GM15510 (cell line): ENCODE results near the gene SLIT1.

Experiments
- POLR2A ChIP-seq: IDR thresholded peaks from 3 replicates; pipeline ENCODE4 v1.6.1; 2011; ENCODE audit warnings: borderline replicate concordance; ENCODE audit not compliant: insufficient read length; ENCODE audit errors: extremely low read depth

The SLIT1 gene

DNA sequence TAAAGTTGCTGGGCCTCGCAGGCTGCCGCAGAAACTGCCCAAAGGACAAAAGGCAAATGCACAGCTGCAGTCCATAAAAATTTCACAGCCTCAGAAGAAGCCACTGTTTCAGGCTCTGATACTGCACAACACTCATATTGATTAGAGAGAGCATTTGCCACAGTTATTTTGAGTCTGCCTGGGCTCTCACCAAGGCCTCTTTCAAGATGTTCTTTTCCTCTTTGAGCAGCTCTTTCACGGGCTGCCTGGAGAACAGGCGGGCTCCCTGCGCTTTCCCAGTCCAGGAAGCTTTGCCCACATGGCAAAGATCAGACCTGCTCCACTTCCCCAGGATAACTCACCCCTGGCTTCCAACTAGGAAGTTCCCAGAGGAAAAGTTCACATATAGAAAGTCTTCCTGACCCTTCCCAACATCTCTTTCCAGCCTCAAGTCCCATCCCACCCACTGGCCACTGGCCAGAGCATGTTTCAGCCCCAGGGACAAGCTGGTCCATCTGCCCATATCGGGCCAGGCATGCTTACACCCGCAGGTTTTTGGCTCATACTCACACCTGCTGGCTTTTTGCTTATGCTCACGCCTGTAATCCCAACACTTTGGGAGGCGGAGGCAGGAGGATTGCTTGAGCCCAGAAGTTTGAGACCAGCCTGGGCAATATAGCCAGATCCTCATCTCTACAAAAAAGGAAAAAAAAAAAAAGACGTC is 3.3 kb downstream of the SLIT1 start:
- TF ChIP-seq POLR2A = no peak

DNA sequence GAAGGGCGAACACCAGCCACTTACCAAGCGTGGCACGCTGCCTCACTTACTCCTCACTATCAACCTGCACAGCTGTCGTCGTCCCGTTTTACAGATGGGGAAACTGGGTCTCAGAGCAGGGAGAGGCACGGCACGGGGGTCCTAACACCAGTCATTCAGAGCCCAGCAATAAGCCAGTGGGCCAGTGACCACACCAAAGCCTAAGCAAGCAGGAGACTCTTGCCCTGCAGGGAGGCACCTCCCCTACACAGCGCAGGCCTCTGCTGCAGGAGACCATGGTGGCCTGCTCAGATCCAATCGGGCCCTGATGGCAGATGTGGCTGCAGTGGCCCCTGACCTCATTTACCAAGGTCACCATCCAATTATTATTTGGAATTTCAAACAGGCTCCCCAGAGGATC is 4.8 kb downstream of the SLIT1 start:
- TF ChIP-seq POLR2A = no peak

DNA sequence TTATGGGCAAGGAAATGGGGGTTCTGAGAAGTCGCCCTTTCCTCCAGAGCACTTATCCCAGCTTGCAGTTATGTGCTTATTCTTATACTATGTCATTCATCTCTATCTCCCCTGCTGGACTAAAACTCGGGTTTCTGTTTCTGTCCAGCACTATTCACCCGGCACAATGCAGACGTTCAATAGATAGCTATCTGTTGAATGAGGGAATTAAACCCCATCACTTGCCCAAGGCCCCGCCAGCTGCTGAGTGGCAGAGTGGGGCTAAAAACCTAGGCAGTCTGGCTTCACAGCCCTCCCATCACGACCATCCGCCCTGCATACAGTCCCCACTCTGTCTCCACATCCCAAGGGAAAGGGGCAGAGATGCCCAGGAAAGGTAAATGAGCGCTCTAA is 5.4 kb downstream of the SLIT1 start:
- TF ChIP-seq POLR2A = no peak

DNA sequence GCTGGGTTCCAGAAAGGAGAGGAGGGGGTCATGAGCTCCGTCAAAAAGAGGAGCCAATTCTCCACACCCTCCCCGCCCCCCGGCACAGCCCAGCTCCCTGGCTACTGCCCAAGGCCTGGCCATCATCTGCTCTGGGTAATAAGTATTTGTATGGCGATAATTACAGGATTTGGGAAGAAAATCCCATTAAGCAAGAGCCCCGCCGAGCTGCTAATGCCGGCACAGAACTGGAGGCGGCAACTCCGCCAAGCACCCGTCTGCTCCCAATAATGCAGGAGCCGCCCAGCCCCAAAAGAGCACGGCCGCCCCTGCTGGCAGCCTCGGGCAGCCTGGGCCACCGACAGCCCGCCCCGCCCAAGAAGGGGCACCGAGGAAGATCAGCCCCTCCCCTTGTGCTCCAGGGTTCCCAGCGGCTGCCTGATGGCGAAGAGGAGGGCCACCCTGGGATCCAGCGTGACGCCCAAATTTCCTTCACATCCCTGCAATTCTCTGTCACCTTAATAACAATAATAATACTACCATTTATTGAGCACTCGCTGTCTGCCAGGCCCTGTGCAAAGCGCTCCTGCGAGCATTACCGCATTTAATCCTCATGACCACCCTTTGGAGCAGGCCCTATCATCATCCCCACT is 5.9 kb downstream of the SLIT1 start:
- TF ChIP-seq POLR2A = no peak

DNA sequence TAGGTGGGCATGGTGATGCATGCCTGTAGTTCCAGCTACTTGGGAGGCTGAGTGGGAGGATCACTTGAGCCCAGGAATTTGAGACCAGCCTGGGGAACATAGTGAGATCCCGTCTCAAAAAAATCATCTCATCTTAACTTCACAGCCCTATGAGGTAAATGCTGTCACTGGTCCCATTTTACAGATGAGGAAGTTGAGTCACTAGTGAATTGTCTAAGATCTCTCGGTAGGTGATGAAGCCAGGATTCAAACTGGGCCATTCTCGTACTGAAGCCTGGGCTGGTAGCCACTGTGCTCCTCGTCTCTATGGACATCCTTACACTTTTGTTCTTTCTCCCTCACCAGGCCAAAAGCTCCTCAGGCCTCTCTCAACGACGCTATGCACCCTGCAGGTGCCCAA is 6.4 kb downstream of the SLIT1 start:
- TF ChIP-seq POLR2A = no peak

DNA sequence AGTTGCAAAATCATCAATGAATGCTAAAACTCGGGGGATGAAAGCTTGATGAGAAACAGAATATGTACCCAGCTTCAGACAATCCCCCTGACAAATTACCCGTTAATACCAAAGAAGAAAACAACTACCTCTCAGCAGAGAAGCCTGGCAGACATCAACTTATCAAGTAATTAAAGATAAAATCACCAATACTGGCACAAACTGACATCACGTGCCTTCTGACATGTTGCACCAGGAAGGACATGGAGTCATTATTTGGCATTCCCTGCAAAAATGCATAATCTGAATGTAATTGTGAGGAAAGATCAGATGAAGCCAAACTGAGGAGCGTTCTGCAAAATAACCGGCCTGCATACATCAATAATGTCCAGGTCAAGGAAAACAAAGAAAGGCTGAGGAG is 7.7 kb downstream of the SLIT1 start:
- TF ChIP-seq POLR2A = no peak

DNA sequence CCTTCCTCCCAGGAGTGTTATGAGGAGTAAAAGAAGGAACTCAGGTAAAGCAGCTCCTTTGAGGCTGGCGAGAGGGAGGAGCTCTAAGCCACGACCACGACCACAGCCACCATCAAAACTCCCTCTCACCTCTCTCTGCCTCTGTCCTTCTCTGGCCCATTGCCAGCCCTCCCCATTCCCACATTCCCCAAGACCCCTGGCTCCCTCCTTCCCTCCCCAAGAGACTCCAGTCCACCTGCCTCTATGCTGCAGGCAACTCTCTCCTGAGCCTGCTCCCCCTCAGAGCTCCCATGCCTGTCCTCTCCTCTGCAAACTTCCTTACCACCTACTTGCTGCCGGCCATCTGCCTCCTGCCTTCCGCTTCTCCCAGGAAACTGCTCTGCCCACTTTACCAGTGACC is 9.5 kb downstream of the SLIT1 start:
- no peak for TF ChIP-seq POLR2A

DNA sequence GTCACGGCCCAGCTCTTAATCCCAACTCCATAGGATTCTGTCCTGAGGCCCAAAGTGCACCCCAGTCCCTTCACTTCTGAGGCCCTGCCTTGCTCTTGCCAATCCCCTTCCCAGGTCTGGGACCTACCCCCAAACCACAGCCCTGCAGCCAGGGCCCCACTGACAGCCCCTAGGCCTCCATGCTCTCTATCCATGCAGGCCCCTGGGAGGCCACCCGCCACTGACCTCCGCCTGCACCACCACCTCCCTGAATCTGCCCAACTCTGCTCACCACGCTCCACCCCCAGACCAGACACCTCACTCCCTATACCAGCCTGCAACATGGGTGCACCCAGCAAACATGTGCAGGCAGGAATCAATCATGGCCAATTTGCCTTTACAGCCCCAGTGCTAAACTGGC is 10.2 kb downstream of the SLIT1 start:
- no peak for TF ChIP-seq POLR2A

DNA sequence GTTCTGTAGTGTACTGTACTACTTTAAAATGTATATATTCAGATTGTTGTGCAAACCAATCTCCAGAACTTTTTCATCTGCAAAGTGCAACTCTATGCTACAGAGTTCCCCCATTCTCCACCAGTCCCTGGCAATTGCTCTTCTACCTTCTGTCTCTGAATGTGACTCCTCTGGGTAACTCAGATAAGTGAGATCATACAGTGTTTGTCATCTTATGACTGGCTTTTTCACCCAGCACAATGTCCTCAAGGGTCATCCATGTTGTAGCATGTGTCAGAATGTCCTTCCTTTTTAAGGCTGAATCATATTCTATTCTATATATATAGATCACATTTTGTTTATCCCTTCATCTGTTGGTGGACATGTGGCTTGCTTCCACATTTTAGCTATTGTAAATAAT is 10.8 kb downstream of the SLIT1 start:
- no peak for TF ChIP-seq POLR2A

DNA sequence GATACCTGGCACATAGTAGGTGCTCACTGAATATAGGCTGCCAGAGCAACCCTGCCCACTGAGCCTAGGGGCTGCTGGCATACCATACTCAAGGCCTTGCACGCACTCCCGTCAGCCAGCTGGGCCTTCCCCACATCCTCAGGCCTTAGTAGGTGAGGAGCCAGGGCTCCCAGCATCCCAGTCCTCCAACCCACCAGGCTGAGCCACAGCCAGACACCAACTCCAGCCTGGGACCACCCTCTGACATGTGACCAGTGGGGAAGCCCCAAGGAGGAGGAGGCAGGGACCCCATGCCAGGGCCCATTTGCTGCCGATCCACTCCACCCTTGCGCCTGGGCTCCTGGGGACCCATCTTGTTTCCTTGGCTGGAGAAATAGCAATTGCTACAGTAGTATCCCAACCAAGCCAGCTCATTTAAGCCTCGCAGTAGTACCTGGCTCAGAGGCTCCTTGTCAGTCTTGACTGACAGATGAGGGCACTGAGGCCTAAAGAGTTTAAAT is 11.4 kb downstream of the SLIT1 start:
- no peak for TF ChIP-seq POLR2A

DNA sequence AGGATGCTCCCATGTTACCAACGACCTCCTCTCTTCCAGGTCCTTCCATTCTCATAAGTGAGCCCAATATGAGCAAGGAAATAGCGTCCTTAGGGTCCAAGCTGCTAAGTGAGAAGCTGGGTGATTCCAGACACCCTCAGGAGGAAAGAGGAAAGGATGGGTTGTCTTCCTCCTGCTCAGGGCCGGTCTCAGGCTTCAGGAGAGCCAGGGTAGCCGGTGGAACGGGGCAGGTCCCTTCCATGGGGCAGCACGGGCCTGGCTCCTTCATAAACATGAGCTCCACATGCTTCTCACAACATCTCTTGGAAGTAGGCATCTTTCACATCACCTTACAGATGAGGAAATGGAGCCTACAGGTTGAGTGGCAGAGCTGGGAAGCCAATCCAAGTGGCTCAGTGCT is 12.7 kb downstream of the SLIT1 start:
- TF ChIP-seq POLR2A = no peak

DNA sequence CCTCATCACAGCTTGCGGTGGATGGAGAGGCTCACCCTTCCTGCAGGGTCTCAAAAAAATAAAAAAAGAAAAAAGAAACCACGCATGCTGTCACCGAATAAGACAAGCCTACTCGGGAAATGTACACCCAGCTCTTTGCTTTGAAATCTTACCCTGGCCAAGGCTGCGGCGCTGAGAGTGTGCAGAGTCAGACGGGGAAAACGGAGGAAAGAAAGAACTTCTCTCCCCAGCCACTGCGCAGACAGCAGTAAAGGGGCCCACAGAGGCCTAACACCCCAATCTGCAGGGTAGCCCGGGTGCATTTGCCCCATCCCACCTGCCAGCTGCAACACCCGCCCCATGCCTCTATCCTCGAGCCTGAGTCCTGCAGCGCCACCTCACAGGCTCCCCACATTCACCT is 14.8 kb downstream of the SLIT1 start:
- TF ChIP-seq POLR2A = no peak

DNA sequence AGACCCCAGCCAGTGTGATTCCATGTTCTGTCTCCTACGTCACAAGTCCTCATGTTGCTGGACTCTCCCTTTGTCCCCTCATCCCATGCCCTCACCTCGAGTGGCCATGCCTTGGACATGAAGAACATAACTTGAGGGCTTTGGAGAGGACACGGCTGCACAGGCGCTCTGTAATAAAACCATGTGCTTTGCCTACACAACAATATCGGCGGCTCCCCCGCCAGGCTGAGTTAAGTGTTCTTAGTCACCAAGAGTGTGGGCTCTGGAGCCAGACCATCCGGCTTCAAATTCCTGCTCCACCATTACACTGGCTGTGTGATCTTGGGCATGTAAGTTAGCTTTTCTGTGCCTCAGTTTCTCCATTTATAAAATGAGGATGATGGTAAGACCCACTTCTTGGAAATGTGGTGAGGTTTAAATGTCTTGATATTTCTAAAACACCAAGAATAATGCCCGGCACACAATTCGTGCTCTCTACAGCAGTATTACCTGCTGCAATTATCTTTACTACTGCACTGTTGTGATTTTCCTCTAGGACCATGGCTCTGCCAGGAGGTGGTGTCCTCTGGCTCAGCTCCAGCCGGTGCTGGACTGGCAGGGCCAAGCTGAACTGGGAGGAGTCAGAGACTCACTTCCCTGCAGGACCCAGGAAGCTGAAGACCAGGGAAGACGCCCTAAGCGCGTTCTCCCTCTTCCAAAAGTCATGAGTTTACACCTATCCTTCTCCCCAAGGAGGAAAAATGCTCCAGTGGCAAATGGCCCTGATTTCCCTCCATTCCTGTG is 15.7 kb downstream of the SLIT1 start:
- TF ChIP-seq POLR2A = no peak

DNA sequence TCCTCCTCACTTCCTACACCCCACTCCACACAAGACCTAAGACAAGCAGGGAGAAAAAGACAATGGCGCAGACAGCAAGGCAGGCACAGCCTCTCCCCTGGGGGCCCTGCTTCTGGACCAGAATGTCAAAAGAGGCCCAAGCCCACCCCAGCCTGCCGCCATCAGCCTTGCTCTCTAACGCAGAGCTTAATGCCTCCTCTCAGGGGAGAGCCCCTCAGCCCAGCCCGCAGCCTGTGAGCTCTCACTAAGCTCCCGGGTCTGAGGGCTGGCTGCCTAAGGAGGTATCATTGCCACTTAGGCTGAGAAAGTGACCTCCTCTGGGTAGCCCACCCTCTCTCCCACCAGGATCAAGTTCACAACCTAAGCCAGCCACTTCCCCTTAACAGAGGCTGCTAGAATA is 16.7 kb downstream of the SLIT1 start:
- TF ChIP-seq POLR2A = no peak

DNA sequence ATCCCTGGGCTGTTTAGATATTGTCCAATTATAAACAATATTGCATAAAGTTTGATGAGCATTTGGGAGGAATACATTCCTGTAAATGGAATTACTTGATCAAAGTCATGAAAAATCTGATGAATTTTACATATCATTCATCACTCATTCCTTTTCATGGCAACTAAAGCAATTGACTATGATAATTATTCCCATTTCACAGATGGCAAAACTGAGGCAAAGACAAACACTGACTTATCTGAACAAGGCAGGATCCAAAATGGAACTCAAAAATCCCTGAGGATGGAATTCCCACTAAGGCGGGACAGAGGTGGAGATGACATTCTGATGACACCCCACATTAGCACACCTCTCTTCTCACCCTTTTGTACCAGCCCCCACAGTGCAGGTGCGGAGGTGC is 17.1 kb downstream of the SLIT1 start:
- no peak for TF ChIP-seq POLR2A
